IPS-18c (cell line): Measurements from ENCODE around the gene H6PD.
A peak's percentile ranks its signal among the peaks of the same experiment; 100 is the strongest.

Experiments used
- H3K4me3 ChIP-seq: 2 replicates; pipeline ENCODE4 v1.7.0; 2013; ENCODE audit warnings: low read depth, mild to moderate bottlenecking, low read length, moderate library complexity; ENCODE audit not compliant: insufficient read depth
- H3K9me3 ChIP-seq: one replicate; pipeline ENCODE4 v1.6.1; 2013; ENCODE audit warnings: mild to moderate bottlenecking, low read length, moderate library complexity; ENCODE audit not compliant: control insufficient read depth, insufficient read depth

The H6PD gene

GRCh38 chr1:9234223-9235095 is at the start of gene H6PD:
Gene H6PD (plus strand): TSS chr1:9234774. CDS start chr1:9244935, 10,161 bp downstream.
- H3K4me3 ChIP-seq = peak within 1 kb of the TSS; percentile 63
- H3K9me3 ChIP-seq = no peaks in the 10 kb centered on the region

- Histone ChIP-seq H3K9me3 (no peaks in the 10 kb centered on the region), H3K4me3 (no peak overlapping the region)
Measured at GRCh38 chr1:9186082-9186859, 48.3 kb upstream of the H6PD start.

- no peaks in the 10 kb centered on the region for H3K9me3 ChIP-seq
- no peak overlapping the region for H3K4me3 ChIP-seq
Measured at GRCh38 chr1:9187004-9187403, 47.6 kb upstream of the H6PD start.

GRCh38 chr1:9190234-9190633 is 44.3 kb upstream of the H6PD start:
- Histone ChIP-seq H3K9me3 (no peaks in the 10 kb centered on the region), H3K4me3 (no peak overlapping the region)

GRCh38 chr1:9191231-9191630 is 43.3 kb upstream of the H6PD start:
- Histone ChIP-seq H3K4me3 (no peak overlapping the region), H3K9me3 (no peaks in the 10 kb centered on the region)

- Histone ChIP-seq H3K9me3 (no peaks in the 10 kb centered on the region), H3K4me3 (no peak overlapping the region)
Measured at GRCh38 chr1:9192578-9193232, 41.9 kb upstream of the H6PD start.

- H3K9me3 ChIP-seq = no peaks in the 10 kb centered on the region
- H3K4me3 ChIP-seq = no peak overlapping the region
Measured at GRCh38 chr1:9193233-9193625, 41.3 kb upstream of the H6PD start.

GRCh38 chr1:9194024-9194423 is 40.5 kb upstream of the H6PD start:
- H3K9me3 ChIP-seq = no peaks in the 10 kb centered on the region
- H3K4me3 ChIP-seq = no peak overlapping the region

GRCh38 chr1:9195651-9196050 is 38.9 kb upstream of the H6PD start:
- Histone ChIP-seq H3K9me3 (no peaks in the 10 kb centered on the region), H3K4me3 (no peak overlapping the region)

- Histone ChIP-seq H3K9me3 (no peaks in the 10 kb centered on the region), H3K4me3 (no peak overlapping the region)
Measured at GRCh38 chr1:9196129-9197040, 38.2 kb upstream of the H6PD start.

GRCh38 chr1:9197186-9198099 is 37.1 kb upstream of the H6PD start:
- no peak overlapping the region for H3K4me3 ChIP-seq

GRCh38 chr1:9198538-9199361 is 35.8 kb upstream of the H6PD start:
- Histone ChIP-seq H3K9me3 (no peaks in the 10 kb centered on the region), H3K4me3 (peak overlapping the region; percentile 22; the same call in 1 of the 2 replicates)

More at GRCh38 chr1:9197186-9198099, 37.1 kb upstream of the H6PD start:
- H3K9me3 ChIP-seq = no peaks in the 10 kb centered on the region

GRCh38 chr1:9200441-9200840 is 34.1 kb upstream of the H6PD start:
- H3K9me3 ChIP-seq = no peaks in the 10 kb centered on the region
- H3K4me3 ChIP-seq = no peak overlapping the region

- peak overlapping the region; percentile 42; the same call in 1 of the 2 replicates for H3K4me3 ChIP-seq
- H3K9me3 ChIP-seq = no peaks in the 10 kb centered on the region
Measured at GRCh38 chr1:9201401-9202239, 33.0 kb upstream of the H6PD start.
